Esophagus muscularis mucosa (tissue), 4 donors: ENCODE measurements around the gene ZSWIM5.

ENCODE experiments used
- CTCF ChIP-seq, 3 experiments: fragments of 200-600 bp in 2 of 3; fragments of 450-650 bp in 1 of 3; sonication (generic) in 2 of 3; IDR thresholded peaks; one replicate each; pipeline ENCODE4 v1.5.1; 2017 to 2019; ENCODE audit warnings: antibody characterized with exemption in 3 of 3, mild to moderate bottlenecking in 2 of 3, moderate library complexity in 1 of 3
- EP300 ChIP-seq: sonication (generic); formaldehyde crosslinking; IDR thresholded peaks from one replicate; pipeline ENCODE4 v1.6.1; 2017; ENCODE audit warnings: antibody characterized with exemption
- POLR2A ChIP-seq: fragments of 450-650 bp; IDR thresholded peaks from one replicate; pipeline ENCODE4 v1.6.1; 2017; ENCODE audit warnings: antibody characterized with exemption, moderate library complexity, mild to moderate bottlenecking, low read depth
- POLR2AphosphoS5 ChIP-seq, 2 donors: sonication (generic); formaldehyde crosslinking; IDR thresholded peaks; one replicate each; pipeline ENCODE4 v1.6.1; 2017; ENCODE audit warnings: antibody characterized with exemption in 2 of 2

GRCh38 chr1:45205910-45206721 lies at the start of gene ZSWIM5:
- TF ChIP-seq CTCF (IDR thresholded peaks at IDR 0.05): no peak
- TF ChIP-seq EP300: no peak
- TF ChIP-seq POLR2A: no peak
- peak in 1 of 2 donors; percentile 65 for TF ChIP-seq POLR2AphosphoS5 (IDR thresholded peaks at IDR 0.05)
